Measurements from ENCODE around the gene DPH3.

DNA sequence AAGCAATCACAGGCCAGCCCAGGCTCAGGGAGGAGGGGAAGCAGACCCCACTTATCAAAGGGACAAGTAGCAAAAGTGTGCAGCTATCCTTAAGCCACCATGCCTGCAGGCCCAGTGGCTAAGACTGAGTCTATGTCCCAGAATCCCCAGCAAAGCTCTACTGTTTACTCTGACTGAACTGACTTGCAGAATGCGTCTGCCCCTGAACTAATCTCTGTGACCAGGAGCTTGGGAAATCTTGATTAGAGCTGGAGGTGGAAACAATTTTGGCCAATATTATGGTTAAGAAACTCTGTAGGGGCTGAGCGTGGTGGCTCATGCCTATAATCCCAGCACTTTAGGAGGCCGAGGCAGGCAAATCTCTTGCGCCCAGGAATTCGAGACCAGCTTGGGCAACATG is 22.6 kb downstream of the DPH3 start:
- TF ChIP-seq, protein P1, sequence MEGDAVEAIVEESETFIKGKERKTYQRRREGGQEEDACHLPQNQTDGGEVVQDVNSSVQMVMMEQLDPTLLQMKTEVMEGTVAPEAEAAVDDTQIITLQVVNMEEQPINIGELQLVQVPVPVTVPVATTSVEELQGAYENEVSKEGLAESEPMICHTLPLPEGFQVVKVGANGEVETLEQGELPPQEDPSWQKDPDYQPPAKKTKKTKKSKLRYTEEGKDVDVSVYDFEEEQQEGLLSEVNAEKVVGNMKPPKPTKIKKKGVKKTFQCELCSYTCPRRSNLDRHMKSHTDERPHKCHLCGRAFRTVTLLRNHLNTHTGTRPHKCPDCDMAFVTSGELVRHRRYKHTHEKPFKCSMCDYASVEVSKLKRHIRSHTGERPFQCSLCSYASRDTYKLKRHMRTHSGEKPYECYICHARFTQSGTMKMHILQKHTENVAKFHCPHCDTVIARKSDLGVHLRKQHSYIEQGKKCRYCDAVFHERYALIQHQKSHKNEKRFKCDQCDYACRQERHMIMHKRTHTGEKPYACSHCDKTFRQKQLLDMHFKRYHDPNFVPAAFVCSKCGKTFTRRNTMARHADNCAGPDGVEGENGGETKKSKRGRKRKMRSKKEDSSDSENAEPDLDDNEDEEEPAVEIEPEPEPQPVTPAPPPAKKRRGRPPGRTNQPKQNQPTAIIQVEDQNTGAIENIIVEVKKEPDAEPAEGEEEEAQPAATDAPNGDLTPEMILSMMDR (IDR thresholded peaks at IDR 0.05): no peak
- TF ChIP-seq POLR2A (IDR thresholded peaks at IDR 0.05): no peak
